Stimulated activated naive CD8-positive, alpha-beta T cell treated with anti-CD3 and anti-CD28 coated beads, Interleukin-15, Interleukin-2, amounts not matched to agents 100 ng/mL and 50 ng/mL, for 24 hours (primary cell): ENCODE results near the gene STAP2.

ENCODE experiments used
- H3K27ac Mint-ChIP-seq: one replicate; pipeline ENCODE4 v1.8.0; 2021; ENCODE audit warnings: mild to moderate bottlenecking, mixed read lengths
- H3K27me3 Mint-ChIP-seq: one replicate; pipeline ENCODE4 v1.8.0; 2021; ENCODE audit warnings: mixed read lengths
- H3K36me3 Mint-ChIP-seq: one replicate; pipeline ENCODE4 v1.8.0; 2021; ENCODE audit warnings: low read depth, mixed read lengths
- H3K4me1 Mint-ChIP-seq: one replicate; pipeline ENCODE4 v1.8.0; 2021; ENCODE audit warnings: low read depth, mixed read lengths
- H3K4me3 Mint-ChIP-seq: one replicate; pipeline ENCODE4 v1.8.0; 2021; ENCODE audit warnings: mild to moderate bottlenecking, mixed read lengths
- H3K9me3 Mint-ChIP-seq: one replicate; pipeline ENCODE4 v1.8.0; 2021; ENCODE audit warnings: mixed read lengths

Gene STAP2, protein sequence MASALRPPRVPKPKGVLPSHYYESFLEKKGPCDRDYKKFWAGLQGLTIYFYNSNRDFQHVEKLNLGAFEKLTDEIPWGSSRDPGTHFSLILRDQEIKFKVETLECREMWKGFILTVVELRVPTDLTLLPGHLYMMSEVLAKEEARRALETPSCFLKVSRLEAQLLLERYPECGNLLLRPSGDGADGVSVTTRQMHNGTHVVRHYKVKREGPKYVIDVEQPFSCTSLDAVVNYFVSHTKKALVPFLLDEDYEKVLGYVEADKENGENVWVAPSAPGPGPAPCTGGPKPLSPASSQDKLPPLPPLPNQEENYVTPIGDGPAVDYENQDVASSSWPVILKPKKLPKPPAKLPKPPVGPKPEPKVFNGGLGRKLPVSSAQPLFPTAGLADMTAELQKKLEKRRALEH

DNA sequence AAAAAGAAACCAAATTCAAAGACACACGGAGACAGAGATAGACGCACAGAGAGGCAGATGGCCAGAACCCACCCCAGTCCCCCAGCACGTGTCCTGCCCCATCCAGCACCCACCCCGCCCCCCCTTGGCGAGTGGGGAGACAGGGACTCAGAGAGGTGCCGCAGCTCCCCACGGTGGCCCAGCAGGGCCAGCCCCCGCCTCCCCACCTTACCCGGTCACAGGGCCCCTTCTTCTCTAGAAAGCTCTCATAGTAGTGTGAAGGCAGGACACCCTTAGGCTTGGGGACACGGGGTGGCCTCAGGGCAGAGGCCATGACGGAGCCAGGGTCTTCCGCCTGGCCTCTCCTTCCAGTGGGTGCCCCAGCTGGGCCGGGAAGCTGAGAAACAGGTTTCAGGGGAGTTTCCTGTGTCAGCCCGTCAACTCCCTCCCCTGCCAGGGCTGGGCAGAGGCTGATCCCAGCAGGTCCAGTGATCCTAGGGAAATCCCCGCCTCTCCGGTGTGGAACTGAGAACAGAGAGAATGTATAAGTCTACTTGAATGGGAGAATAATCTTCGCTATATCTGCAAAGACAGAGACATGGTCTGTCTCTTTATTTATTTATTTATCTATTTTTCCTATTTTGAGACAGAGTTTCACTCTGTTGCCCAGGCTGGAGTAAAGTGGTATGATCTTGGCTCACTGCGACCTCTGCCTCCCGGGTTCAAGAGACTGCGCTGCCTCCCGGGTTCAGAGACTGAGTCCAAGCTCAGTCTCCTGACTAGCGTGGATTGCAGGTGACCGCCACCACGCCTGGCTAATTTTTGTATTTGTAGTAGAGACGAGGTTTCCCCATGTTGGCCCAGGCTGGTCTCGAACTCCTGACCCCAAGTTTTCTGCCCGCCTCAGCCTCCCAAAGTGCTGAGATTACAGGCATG, at the start of gene STAP2:
TSS of gene STAP2 (minus strand) at position 387 of the 915 bp plus-strand sequence. CDS start at position 313, 74 bp downstream.
- Mint-ChIP-seq H3K36me3 (peaks cover 14% of the 10 kb centered on the region), H3K27me3 (no peaks in the 10 kb centered on the region), H3K4me3 (peak within 1 kb of the TSS; percentile 85), H3K9me3 (peaks cover 7% of the 10 kb centered on the region), H3K27ac (peak within 1 kb of the TSS; percentile 96), H3K4me1 (peaks cover 29% of the 10 kb centered on the region)

DNA sequence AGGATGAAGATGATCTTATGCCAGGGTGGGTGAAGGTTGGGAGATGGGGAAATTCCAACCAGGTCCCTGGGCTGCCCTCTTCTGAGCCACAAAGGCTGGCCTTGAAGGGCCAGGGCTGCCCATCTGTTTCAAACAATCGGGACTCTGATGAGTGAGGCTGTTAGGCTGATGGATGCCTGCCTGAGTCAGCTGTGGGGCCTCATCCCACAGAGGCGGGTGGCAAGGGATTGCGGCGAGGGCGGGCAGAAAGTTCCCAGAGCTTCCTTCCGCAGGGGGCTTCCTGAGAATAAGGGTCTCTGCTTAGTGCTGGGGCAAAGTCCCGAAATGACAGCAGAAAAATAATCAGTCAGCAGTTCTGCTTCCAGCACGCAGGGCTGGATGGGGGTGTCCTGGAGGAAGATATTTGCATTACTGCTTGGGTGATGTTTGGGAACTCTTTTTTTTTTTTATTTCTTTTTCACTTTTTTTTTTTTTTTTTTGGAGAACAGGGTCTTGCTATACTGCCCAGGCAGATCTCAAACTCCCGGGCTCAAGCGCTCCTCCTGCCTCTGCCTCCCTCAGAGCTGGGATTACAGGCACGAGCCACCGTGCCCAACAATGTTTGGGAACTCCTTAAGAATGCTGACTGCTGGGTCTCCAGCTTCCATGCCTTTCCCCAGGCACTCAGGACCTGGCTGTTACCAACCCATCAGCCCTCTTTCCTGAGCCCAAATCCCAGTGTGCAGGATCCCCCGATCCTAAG, 47.6 kb upstream of the STAP2 start:
- Mint-ChIP-seq H3K27me3 (no peaks in the 10 kb centered on the region), H3K36me3 (no peaks in the 10 kb centered on the region), H3K27ac (no peak overlapping the region), H3K9me3 (no peaks in the 10 kb centered on the region), H3K4me3 (no peak overlapping the region), H3K4me1 (peaks cover 23% of the 10 kb centered on the region)

DNA sequence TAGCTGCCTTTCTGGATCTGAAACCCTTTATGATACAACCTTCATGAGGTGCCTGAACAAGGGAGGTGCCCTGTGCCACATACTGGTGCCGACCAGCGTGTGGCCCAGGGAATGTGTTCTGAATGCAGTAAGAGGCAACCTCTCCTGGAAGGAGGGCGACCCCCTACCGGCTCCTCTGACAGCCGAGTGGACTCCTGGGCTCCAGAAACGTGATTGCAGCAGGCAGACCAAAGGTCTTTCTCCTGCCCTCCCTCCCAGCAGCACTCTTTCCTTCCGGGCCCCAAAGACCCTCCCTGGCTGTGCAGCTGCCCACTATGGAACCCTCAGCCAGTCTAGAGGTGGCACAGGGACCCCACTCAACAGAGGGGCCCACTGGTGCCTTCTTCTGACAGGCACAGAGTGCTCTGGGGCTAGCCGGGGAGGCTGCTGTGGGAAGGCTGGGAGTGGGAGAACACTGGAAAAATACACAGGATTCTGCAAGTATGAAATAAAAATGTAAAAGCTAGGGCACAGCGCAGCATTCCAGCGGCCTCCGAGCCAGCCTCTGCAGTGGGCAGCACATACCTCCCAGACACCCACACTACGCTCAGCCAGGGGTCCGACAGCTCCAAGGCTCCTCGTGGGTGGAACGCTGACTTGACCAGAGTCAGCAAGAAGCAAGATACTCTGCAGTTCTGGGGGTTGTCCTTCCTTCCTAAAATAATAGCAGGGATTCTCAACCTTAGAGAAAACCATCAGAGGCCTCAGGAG, 46.8 kb upstream of the STAP2 start:
- no peaks in the 10 kb centered on the region for H3K36me3 Mint-ChIP-seq
- no peak overlapping the region for H3K4me3 Mint-ChIP-seq
- no peaks in the 10 kb centered on the region for H3K9me3 Mint-ChIP-seq
- no peaks in the 10 kb centered on the region for H3K27me3 Mint-ChIP-seq
- H3K4me1 Mint-ChIP-seq, result peaks cover 21% of the 10 kb centered on the region
- H3K27ac Mint-ChIP-seq, result no peak overlapping the region

DNA sequence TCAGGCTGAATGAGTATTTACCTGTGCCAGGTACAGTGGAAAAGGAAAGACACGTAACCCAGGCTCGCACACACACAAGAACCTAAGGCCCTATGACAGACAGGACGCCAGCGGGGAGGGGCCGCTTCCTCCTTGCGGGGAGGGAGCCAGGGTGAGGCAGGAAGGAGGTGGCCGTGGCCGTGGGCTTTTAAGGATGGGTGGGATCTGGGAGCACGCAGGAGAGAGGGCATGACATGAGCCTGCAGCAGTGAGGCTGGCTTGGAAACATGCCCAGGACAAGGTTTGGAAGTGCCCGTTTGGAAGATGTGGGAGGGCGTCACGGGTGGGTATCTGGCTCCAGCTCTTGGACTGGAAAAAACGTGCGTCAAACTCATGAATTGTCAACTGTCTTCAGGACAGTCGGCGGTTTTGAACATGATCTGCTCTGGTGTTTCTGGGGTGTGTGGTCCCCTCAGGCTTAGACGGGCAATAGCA, 41.7 kb upstream of the STAP2 start:
- peak overlapping the region; percentile 94 for H3K27ac Mint-ChIP-seq
- H3K36me3 Mint-ChIP-seq, result no peaks in the 10 kb centered on the region
- no peaks in the 10 kb centered on the region for H3K27me3 Mint-ChIP-seq
- H3K9me3 Mint-ChIP-seq, result no peaks in the 10 kb centered on the region
- H3K4me3 Mint-ChIP-seq, result peak overlapping the region; percentile 76
- peaks cover 54% of the 10 kb centered on the region for H3K4me1 Mint-ChIP-seq

DNA sequence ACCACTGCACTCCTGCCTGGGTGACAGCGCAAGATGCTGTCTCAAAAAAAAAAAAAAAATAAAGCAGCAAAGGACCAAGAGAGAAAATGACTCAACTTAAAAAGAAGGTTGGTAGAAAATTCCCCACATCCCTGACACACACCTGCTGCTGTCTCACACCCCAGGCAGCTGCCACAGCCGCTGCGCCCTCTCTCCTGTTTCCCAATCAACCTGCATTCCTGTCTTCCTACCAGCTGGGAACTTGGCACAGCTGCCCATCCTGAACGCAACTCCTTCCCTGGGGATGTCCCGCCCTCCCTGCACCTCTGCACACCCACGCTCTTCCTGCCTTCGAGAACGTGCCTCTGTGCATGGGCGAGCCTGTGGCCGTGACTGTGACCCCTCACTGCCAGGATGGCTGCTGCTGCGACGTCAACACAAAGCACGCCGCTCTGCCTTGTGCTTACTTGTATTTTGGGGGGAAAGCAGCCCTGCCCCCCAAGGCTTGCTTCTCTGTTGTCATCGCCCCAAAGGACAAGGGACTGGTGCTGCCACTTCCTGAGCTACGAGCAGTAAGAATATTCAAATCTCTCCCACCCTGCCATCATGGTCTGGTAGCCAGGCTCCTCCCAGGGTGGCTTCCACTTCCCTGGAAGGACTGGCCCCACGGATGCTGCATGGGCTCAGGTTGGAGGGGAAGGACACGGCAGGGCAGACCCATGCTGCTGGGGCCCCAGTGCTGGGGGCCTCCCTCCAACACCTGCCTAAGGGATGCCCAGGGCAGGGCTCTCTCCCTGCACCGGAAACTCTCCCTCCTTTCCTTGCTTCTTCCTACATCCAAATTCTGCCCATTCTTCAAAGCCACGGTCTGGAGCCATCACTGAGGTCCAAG, 41.0 kb upstream of the STAP2 start:
- H3K36me3 Mint-ChIP-seq, result no peaks in the 10 kb centered on the region
- peak overlapping the region; percentile 94 for H3K27ac Mint-ChIP-seq
- H3K4me3 Mint-ChIP-seq, result peak overlapping the region; percentile 76
- H3K27me3 Mint-ChIP-seq, result no peaks in the 10 kb centered on the region
- H3K9me3 Mint-ChIP-seq, result no peaks in the 10 kb centered on the region
- peaks cover 59% of the 10 kb centered on the region for H3K4me1 Mint-ChIP-seq

DNA sequence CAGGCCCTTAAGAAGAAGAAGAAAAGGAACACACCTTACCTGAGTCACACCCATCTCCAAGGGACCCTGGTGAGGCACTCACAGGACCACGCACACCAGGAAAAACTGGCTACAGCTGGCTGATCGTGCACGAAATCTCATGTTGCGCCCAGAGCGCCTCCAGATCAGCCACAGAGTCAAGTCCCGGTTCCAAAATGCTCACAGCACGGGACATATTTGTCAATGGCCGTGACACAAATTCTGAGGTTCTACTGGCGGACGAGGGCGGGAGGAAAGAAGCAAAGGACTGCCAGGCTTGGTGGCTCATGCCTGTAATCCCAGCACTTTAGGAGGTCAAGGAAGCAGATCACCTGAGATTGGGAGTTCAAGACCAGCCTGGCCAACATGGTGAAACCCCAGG, 40.3 kb upstream of the STAP2 start:
- H3K36me3 Mint-ChIP-seq, result no peaks in the 10 kb centered on the region

DNA sequence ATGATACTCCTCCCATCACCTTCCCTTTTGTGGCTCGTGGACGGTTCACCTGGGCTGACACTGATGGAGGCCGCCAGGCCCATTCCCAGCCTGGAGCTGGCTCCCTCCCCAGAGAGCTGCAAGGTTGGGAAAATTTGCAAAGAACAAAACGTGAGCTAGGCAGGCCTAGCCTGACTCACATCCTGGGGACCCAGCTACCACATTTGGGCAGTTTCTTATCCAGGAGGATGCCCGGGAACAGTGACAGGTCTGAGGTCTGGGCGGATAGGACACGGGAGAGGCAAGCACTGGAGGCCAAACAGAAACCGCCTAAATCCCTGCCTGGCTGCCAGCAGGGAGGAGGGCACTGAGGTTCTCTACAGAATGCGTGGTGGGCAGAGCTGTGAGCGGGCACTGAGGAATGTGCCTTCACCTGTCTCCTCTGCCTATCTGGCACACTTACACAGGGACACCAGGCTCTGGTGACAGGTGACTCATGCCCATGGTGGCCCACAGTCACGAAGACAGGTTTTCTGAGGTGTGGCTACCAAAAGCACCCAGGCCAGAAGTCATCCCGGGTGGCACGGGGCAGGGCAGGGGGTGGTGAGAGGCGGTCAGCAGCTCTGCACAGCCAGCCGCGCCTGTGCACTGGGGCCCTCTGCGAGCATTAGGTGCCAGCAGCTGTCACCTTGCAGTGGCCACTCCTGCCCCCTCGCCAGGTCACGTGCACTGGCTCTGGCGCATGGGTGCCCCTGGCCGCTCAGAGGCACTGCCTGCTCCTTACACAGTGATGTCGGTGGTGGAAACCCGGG, 38.6 kb upstream of the STAP2 start:
- no peaks in the 10 kb centered on the region for H3K36me3 Mint-ChIP-seq
- H3K9me3 Mint-ChIP-seq, result no peaks in the 10 kb centered on the region
- no peak overlapping the region for H3K27ac Mint-ChIP-seq
- H3K4me3 Mint-ChIP-seq, result no peak overlapping the region
- H3K27me3 Mint-ChIP-seq, result no peaks in the 10 kb centered on the region
- peaks cover 72% of the 10 kb centered on the region for H3K4me1 Mint-ChIP-seq

More for the DNA sequence above, 40.3 kb upstream of the STAP2 start:
- Mint-ChIP-seq H3K4me1 (peaks cover 66% of the 10 kb centered on the region), H3K9me3 (no peaks in the 10 kb centered on the region), H3K27ac (peak overlapping the region; percentile 94), H3K4me3 (peak overlapping the region; percentile 76), H3K27me3 (no peaks in the 10 kb centered on the region)

DNA sequence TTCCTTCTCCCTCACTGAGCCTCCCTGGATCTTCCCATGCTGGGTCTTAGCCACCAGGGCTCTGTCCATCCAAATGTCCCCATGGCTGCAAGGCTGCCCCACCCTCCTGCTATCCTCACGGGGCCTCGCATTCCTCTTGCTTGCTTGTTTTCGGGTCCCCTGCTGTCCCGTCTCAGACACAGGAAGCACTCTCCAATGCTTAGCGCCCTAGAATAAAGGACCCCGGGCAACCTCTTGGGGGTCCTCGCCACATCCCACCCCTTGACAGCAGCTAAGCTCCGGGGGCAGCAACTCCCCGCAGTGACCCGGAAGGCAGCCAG, 38.0 kb upstream of the STAP2 start:
- Mint-ChIP-seq H3K4me3 (no peak overlapping the region), H3K36me3 (no peaks in the 10 kb centered on the region), H3K27ac (no peak overlapping the region), H3K4me1 (peaks cover 73% of the 10 kb centered on the region), H3K9me3 (no peaks in the 10 kb centered on the region), H3K27me3 (no peaks in the 10 kb centered on the region)

DNA sequence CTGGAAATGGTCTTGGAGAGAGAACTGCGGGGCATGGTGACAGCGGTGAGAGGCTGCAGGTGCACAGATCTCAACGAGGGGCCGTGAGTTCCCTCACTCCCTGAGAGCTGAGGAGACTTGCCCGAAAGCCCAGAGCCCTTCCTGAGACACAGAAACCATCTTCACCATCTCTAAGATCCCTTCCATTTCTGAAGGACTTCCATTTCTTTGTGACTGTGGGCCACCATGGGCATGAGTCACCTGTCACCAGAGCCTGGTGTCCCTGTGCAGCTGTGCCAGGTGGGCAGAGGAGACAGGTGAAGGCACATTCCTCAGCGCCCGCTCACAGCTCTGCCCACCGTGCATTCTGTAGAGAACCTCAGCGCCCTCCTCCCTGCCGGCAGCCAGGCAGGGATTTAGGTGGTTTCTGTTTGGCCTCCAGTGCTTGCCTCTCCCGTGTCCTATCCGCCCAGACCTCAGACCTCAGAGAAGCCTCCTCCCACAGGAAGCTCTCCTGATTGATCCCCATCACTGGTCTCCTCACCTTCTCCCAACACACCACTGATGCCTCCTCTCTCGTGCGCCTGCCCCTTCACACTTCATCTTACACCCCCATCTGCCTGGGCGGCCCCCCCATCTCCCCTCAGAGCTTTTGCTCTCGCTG, 37.5 kb upstream of the STAP2 start:
- no peaks in the 10 kb centered on the region for H3K27me3 Mint-ChIP-seq
- peak overlapping the region; percentile 30 for H3K4me3 Mint-ChIP-seq
- H3K36me3 Mint-ChIP-seq, result peaks cover 2% of the 10 kb centered on the region
- H3K9me3 Mint-ChIP-seq, result no peaks in the 10 kb centered on the region
- peak overlapping the region; percentile 65 for H3K27ac Mint-ChIP-seq
- H3K4me1 Mint-ChIP-seq, result peaks cover 75% of the 10 kb centered on the region

DNA sequence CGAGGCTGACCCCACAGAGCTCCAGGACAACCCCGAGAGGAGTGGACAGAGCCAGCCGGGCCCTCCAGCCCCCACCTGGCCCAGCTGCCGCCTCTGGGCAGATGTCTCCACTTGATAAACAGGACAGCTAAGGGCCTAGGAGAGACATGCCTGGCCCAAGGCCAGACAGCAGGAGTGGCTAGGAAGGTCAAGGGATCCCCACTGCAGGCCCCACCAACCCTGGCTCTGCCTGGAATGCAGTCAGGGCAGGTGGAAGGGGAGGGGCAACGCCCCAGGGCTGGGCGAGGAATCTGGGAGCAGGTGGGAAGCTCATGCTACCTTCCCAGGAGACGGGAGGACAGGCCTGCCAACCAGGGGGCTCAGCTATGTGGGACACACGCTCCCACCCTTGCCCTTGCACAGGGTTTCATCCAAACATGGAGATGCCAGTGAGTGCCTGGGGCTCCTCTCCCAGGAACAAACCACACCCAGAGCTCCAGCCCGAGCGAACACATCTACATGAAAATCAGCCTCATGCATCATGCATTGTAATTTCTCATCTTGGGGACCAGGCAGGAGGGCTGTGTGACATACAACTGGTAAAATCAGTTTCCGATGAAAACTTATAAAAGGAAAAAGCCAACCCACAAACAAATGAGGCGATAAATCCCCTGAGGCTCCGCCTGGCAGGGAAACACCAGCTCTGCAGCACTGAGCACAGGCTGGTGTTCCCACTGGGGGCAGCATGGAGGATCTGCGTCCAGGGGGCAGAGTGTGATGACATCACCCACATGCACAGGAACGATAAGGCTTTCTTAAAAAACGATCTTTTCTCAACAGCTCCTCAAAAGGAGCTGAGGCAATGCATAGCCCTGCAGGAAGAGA, 36.8 kb upstream of the STAP2 start:
- H3K27ac Mint-ChIP-seq, result peak overlapping the region; percentile 65
- H3K36me3 Mint-ChIP-seq, result peaks cover 5% of the 10 kb centered on the region
- H3K4me3 Mint-ChIP-seq, result peak overlapping the region; percentile 30
- H3K9me3 Mint-ChIP-seq, result no peaks in the 10 kb centered on the region
- H3K4me1 Mint-ChIP-seq, result peaks cover 79% of the 10 kb centered on the region
- no peaks in the 10 kb centered on the region for H3K27me3 Mint-ChIP-seq

DNA sequence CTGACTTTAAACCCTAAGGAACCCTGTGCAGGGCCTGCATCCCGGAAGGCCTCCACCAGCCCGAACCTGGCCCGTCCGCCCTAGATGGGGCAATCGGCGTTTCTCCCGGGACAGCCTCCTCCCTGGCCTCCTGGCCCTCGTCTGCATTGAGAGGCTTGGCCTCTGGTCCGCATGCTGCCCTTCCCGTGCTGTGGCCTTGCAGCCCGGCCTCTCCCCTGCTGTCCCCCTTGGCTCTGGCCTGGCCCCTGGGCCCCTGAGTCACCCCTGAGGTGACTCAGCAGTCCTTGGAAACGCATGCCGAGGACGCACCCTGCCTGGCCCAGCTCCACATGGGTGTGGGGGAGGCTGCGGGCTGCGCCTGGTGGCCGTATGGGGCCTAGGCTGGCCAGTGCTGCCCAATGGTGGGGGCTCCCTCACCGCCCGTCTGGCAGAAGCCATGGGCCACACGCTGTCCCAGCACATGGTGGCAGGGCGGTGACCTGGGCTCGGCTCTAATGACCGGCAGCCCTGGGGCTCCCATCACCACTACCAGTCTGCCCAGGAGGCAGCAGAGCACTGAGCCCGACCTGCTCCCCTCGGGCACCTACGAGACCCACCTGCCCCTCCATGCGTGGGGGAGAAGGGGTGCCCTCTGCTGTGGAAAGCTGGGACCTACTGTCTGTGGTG, 36.0 kb upstream of the STAP2 start:
- Mint-ChIP-seq H3K9me3 (no peaks in the 10 kb centered on the region), H3K27ac (no peak overlapping the region), H3K4me3 (no peak overlapping the region), H3K4me1 (peaks cover 79% of the 10 kb centered on the region), H3K36me3 (peaks cover 5% of the 10 kb centered on the region), H3K27me3 (no peaks in the 10 kb centered on the region)
